Astrocyte of the spinal cord (primary cell): ENCODE results near the gene MROH8.

Source experiments
- DNase-seq: peaks from one replicate; pipeline ENCODE4 v3.0.0; 2011; ENCODE audit warnings: low read depth, low spot score
- H3K4me3 ChIP-seq: 2 replicates; pipeline ENCODE4 v1.5.1; 2011; ENCODE audit warnings: low read depth, mild to moderate bottlenecking, low read length, moderate library complexity
- CTCF ChIP-seq: IDR thresholded peaks from 2 replicates; pipeline ENCODE4 v1.5.1; 2012; ENCODE audit warnings: low read depth, mild to moderate bottlenecking, low read length, inconsistent platforms
- in situ Hi-C: cut with HindIII; loops from 2 replicates; pipeline ENCODE4 v1.10.0; 2017; ENCODE audit warnings: low sequenced_read_pairs

The MROH8 gene

GRCh38 chr20:37222086-37222485 is 42.7 kb upstream of the MROH8 start:
- no peak for DNase-seq
- H3K4me3 ChIP-seq, result no peak overlapping the region
- in situ Hi-C loops, result no loop called here
- no peak for TF ChIP-seq CTCF

DNA sequence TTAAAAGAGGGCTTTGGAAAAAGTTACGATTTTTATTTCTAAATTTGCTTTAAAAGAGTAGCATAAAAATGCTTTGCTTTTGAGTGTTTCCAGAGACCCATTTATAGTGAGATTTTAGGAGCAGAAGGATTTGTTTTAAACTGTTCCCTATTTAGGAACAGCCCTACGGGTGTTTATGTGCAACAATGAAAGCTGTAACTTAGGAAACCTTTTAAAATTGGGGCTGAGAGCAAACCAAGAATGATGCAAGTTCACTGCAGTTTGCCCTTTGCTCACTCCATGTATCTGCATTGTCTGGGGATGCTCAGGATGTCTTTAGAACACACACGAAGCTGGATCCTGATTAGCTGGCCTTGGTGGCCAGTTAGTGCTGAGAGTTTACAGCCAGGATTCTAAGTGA is 41.4 kb upstream of the MROH8 start:
- no peak overlapping the region for H3K4me3 ChIP-seq
- no peak for DNase-seq
- in situ Hi-C loops, result no loop called here
- no peak for TF ChIP-seq CTCF

GRCh38 chr20:37219751-37220668 is 40.7 kb upstream of the MROH8 start:
- no peak overlapping the region for H3K4me3 ChIP-seq
- in situ Hi-C loops, result no loop called here
- DNase-seq, result no peak
- TF ChIP-seq CTCF, result no peak

- no peak for DNase-seq
- in situ Hi-C loops, result no loop called here
- no peak overlapping the region for H3K4me3 ChIP-seq
- TF ChIP-seq CTCF, result no peak
Observed at GRCh38 chr20:37218976-37219375, 39.6 kb upstream of the MROH8 start.

- no peak for DNase-seq
- no peak for TF ChIP-seq CTCF
- in situ Hi-C loops, result no loop called here
- no peak overlapping the region for H3K4me3 ChIP-seq
Observed at GRCh38 chr20:37218441-37218840, 39.1 kb upstream of the MROH8 start.

DNA sequence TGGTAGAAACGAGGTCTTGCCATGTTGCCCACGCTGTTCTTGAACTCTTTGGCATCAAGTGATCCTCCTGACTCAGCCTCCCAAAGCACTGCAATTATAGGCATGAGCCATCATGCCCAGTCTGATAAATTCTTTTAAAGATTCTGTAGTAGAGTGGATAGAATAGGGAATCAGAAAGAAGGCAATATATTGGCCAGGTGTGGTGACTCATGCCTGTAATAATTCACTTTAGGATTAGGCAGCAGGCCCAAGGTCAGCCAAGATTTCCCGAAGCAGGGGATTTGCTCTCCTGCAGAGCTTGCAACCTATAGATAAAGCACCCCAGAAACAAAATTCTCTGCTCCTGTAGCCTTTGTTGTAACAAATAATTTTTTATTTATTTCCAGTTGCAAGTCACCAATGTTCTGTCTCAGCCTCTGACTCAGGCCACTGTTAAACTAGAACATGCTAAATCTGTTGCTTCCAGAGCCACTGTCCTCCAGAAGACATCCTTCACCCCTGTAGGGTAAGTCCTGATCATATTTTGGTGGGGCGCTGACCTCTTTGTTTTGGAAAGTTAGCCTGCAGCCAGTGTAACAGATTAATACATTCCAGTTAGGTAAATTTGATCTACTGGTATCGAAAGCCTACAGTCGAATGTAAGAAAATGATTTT is 30.4 kb upstream of the MROH8 start:
- no peak overlapping the region for H3K4me3 ChIP-seq
- in situ Hi-C loops, result no loop called here

More for the DNA sequence above, 30.4 kb upstream of the MROH8 start:
- no peak for DNase-seq
- TF ChIP-seq CTCF, result no peak
